ENCODE measurements around the gene QRICH1.
A peak's percentile ranks its signal among the peaks of the same experiment; 100 is the strongest.

Gene QRICH1

GRCh38 chr3:49024449-49024848 lies 69.4 kb downstream of the QRICH1 start:
- no peak for DNase-seq (ENCODE audit: extremely low read depth, low read depth)
- no peak overlapping the region for H3K4me3 ChIP-seq (replicated peaks; ENCODE audit: low read depth, low read length)
- TF ChIP-seq CTCF (IDR thresholded peaks at IDR 0.05; ENCODE audit: low read depth, low read length, missing control alignments) = no peak

GRCh38 chr3:49023775-49024174 lies 70.1 kb downstream of the QRICH1 start:
- H3K4me3 ChIP-seq (replicated peaks; ENCODE audit: low read depth, low read length) = no peak overlapping the region
- DNase-seq (ENCODE audit: extremely low read depth, low read depth) = no peak
- TF ChIP-seq CTCF (IDR thresholded peaks at IDR 0.05; ENCODE audit: low read depth, low read length, missing control alignments) = no peak

GRCh38 chr3:49022688-49023171 lies 71.1 kb downstream of the QRICH1 start:
- no peak for DNase-seq (ENCODE audit: extremely low read depth, low read depth)
- TF ChIP-seq CTCF (IDR thresholded peaks at IDR 0.05; ENCODE audit: low read depth, low read length, missing control alignments) = no peak
- peak overlapping the region; percentile 77 for H3K4me3 ChIP-seq (replicated peaks; ENCODE audit: low read depth, low read length)

- peak; percentile 84 for TF ChIP-seq CTCF (IDR thresholded peaks at IDR 0.05; ENCODE audit: low read depth, low read length, missing control alignments)
- peak within 1 kb of the TSS; percentile 77 for H3K4me3 ChIP-seq (replicated peaks; ENCODE audit: low read depth, low read length)
- peak; percentile 80 for DNase-seq (ENCODE audit: extremely low read depth, low read depth)
Measured at GRCh38 chr3:49021813-49022687, 71.8 kb downstream of the QRICH1 start, which contains the start of gene NDUFAF3. Gene NDUFAF3 (plus strand): TSS chr3:49022121. CDS start chr3:49022145, 24 bp downstream.

GRCh38 chr3:49021213-49021812 lies 72.6 kb downstream of the QRICH1 start:
- TF ChIP-seq CTCF (IDR thresholded peaks at IDR 0.05; ENCODE audit: low read depth, low read length, missing control alignments) = no peak
- peak; percentile 91 for DNase-seq (ENCODE audit: extremely low read depth, low read depth)

GRCh38 chr3:49020330-49021212 lies 73.3 kb downstream of the QRICH1 start:
- H3K4me3 ChIP-seq (replicated peaks; ENCODE audit: low read depth, low read length) = peak overlapping the region; percentile 77
- no peak for DNase-seq (ENCODE audit: extremely low read depth, low read depth)
- no peak for TF ChIP-seq CTCF (IDR thresholded peaks at IDR 0.05; ENCODE audit: low read depth, low read length, missing control alignments)

More at GRCh38 chr3:49021213-49021812, 72.6 kb downstream of the QRICH1 start:
- H3K4me3 ChIP-seq (replicated peaks; ENCODE audit: low read depth, low read length) = peak overlapping the region; percentile 77
